ENCODE results near the gene EMC9.
A peak's percentile ranks its signal among the peaks of the same experiment; 100 is the strongest.

Gene EMC9

DNA sequence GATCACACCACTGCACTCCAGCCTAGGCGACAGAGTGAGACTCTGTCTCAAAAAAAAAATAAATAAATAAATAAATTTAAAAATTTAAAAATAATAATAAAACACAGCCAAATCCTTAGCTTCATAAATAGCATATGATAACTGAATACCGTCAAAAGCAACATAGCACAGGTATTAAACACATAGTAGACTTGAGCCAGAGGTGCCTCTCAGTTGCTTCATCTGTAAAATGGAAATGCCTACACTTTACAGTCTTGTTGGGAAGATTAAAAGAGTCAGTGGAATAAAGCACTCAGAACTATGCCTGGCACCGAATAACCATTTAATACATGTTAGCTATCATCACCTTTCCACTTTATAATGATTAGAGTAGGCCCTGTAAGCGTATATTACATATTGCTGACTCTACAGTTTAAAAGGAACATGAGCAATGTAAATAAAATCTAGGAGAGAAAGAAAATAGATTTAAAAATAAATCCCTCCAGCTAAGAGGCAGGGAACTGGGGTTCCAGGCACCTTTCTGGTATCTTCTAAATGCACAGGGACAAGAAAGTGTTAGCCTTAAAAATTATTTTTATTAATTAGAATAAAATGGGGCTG, 34.6 kb downstream of the EMC9 start:
- no peak for DNase-seq

- peak in 1 of 2 donors; percentile 59 for DNase-seq
These were observed 35.7 kb downstream of the EMC9 start for GRCh38 chr14:24105609-24106239.

- no peak for DNase-seq
These were observed 37.9 kb downstream of the EMC9 start for GRCh38 chr14:24103451-24103850.

DNA sequence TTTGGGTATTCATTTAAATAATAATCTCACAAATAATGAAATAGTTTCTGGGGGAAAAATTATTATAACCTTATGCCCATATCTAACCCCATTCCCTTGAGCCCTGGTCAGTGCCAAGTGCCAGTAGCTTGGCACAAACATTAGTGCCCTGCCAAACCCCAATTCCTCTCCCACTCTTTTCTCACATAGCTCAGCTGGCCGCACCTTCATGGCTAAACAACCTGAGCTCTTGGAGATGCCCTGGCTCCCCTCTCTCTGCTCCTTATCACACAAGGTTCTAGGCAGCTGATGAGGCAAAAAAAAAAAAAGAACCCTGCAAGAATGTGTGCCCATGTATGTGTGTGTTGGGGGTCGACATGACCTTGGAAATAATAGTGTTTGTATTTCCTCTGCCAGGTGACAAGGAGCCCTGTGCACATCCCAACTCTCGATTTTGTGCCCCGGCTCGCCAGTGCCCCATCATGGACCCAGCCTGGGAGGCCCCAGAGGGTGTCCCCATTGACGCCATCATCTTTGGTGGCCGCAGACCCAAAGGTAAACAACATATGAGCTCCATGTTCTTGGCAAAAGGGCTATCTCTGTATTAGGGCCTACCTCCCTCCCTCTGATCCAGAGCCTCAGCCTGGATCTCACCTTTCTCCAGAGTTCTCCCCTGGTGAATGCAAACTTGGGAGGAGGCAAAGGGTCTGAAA, 38.9 kb downstream of the EMC9 start:
- no peak for DNase-seq

- no peak for DNase-seq
These were observed 40.4 kb downstream of the EMC9 start for GRCh38 chr14:24100982-24101494.

DNA sequence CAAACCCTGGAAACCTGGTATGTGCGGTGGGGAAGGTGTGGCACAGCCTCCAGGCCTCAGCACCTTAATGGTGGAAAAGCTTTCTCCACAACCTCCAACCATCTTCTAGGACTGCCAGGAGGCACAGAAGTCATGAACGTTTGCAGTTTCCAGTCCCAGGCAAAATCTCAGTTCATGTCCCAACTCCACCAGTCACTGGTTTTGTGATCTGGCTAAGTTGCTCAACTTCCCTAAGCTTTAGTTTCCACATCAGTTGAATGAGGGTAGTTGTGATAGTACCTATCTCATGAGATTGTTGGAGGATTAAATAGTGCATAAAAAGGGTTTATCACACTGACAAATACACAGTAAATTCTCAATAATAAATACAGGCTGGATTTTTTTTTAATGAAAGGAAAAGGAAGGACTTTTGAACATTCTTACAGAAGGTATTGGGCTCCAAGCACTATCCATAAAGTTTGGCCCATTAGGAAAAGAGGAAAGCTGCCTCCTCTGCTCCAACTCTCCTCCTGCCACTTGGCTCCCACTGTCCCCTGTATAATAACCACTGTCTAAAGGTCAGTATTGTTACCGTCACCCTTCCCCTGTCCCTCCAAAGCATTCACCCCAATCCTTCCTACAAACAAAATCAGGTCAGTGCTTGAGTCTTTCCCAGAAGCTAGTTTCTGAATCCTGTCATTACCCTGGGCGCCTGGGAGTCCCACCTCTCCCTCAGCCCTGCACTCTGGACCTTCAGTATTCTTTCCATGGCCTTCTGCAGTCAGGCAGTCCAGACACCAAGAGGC, 41.0 kb downstream of the EMC9 start:
- peak; percentile 48 to 74 for DNase-seq

DNA sequence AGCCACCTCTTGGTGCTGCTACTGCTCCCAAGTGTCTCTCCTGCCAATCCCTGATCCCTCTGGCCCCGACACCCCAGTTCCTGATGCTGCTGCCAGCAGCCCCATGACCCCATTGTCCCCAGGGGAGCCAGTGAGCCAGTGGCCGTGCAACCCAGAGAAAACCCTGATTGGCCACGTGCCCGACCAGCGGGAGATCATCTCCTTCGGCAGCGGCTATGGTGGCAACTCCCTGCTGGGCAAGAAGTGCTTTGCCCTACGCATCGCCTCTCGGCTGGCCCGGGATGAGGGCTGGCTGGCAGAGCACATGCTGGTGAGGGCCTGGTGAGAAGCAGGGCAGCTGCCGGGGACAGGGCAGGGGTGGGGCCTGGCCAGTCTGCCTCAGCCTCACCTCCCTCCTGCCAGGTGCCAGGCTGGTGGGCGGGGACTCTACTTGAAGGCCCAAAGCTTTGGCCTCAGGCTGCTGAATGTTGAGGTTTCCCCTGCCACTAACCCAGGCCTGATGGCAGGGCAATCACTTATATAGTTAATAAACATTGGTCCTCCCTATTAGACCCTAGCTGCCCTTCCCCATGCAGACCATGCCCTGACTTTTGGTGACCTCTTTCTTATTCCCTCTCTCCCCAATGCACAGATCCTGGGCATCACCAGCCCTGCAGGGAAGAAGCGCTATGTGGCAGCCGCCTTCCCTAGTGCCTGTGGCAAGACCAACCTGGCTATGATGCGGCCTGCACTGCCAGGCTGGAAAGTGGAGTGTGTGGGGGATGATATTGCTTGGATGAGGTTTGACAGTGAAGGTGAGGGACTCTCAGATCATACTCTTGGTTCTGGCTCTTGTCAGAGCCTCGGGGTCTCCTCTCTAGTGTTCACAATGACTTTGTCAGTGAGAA, 42.2 kb downstream of the EMC9 start:
- no peak for DNase-seq

- DNase-seq: no peak
These were observed 43.0 kb downstream of the EMC9 start for GRCh38 chr14:24098229-24098926.

GRCh38 chr14:24096545-24097181, 44.7 kb downstream of the EMC9 start:
- DNase-seq: no peak

- DNase-seq: peak; percentile 88 to 93
These were observed 45.9 kb downstream of the EMC9 start for GRCh38 chr14:24095271-24096068.

DNA sequence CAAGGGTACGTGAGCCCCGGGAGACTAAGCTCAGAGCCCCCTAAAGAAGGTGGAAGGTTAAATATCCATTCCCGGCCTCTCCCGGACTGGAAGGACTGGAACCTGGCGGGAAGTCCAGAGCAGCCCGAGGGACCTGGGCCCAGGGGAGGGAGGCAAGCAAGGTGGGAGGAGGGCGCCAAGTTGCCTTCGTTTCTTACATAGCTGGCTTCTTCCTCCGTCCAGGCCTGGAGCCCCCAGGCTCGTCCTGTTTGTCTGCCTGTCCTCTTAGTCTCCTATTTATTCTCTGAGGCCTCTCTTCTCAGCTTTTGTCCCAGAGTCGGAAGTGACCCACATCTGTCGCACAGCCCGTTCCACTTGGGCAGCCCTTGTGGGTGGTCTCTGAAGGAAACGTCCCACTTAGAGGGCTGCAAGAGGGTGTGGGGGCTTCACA, 46.5 kb downstream of the EMC9 start:
- peak in 1 of 2 donors; percentile 20 for DNase-seq

DNA sequence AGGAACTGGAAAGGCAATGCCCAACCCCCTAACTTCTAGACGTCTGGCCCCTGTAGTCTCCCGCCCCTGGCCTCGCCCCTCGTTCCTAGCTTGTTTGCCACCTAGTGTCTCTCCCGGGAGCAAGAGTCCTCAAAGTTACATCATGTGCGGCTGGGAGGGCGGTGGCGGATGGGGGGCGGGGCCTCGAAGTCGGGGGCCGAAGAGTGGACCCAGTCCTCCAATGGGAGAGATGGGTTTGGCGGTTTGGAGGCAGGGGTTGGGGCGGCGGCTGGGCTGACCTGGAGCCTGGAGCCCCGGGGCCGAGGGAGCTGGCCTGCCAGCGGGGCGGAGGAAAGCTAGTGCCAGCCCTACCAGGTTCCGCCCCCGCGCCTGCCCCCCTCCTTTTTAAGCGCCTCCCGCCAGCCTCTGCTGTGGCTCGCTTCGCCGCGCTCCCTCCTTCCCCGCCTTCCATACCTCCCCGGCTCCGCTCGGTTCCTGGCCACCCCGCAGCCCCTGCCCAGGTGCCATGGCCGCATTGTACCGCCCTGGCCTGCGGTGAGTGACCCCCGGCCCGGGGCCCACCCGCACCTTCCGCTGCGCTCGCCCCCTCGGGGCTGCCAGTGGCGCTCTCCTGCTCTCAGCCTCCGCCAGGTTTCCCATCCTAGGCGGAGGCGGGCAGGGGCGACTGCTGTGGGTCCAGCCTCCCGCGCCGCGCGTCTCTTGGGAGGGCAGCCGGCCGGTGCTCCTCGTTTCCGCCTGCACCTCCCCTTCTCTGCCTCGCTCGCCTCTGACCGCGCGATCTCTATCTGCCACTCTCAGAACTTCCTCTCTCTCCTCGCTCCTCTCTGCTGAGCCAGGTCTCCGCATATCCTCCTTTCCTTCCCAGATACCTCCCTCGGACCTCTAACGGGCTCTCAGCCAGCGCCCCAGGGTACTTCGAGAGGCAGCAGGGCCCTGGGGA, 47.2 kb downstream of the EMC9 start, which contains the start of gene PCK2:
PCK2 (plus strand) TSS at position 411 of the 940 bp plus-strand sequence; CDS start at position 506, 95 bp downstream.
- DNase-seq: peak; percentile 95 to 98

GRCh38 chr14:24093207-24093900, 48.0 kb downstream of the EMC9 start:
- no peak for DNase-seq

DNA sequence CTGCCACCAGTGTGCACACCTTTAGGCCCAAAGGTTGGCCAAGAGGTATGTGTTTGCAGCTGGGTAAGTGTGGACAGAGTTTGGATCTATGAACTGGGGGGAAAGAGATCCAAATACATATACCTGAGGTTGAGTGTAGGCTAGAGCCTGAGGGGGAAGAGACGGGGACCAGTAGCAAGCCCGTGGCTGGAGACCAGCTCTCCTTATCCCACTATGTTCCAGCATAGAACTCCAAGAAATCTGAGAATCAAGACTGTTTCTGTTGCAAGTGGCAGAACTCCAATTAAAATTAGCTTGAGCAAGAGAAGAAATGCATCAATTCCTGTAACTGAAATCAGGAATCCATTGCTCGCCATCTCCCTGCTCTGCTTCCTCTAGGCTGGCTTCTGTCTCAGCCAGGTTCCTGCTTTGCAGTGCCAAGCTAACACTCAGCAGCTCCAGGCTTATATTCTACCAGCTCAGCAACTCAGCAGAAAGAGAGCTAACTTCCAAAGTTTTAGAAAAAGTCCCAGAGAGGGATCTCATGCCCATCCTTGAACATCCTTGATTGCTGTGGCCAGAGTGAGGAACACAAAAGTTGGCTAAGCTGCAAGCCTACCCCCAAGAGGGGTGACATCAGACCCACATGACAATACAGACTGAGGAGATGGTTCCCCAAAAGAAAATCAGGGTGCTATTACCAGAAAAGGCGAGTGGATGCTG, 48.7 kb downstream of the EMC9 start:
- DNase-seq: peak; percentile 82 to 96

GRCh38 chr14:24092110-24092504, 49.3 kb downstream of the EMC9 start:
- DNase-seq: no peak

GRCh38 chr14:24089890-24090289, 51.5 kb downstream of the EMC9 start:
- no peak for DNase-seq
